Right renal cortex interstitium (tissue), 3 donors: ENCODE data around the gene PGP. TPM values are rescaled to one million over a fixed set of nuclear protein-coding genes. Genes with fewer than 3 reads are reported as not detected.

Experiments used
- DNase-seq, 3 donors: peaks; one replicate each; pipeline ENCODE4 v3.0.0-alpha.2; 2013; ENCODE audit warnings: low read depth in 3 of 3, low spot score in 2 of 3
- polyA plus RNA-seq, 3 donors: library from polyadenylated mRNA; unstranded; fragments of 120-200 nt; gene quantifications; one replicate each; pipeline ENCODE4 v1.2.1, GENCODE V29; 2013; ENCODE audit not compliant: insufficient read length in 3 of 3

The PGP gene
- polyA plus RNA-seq, 3 donors: 10.1 to 14.5 (median 12.9) TPM

- peak; percentile 88 to 98 (median 94) for DNase-seq
Observed at GRCh38 chr16:2223221-2223941, 8.7 kb upstream of the PGP start, which contains the start of gene E4F1. Gene E4F1, plus strand, starts transcription at chr16:2223591. Its CDS starts 23 bp downstream, at chr16:2223614.

GRCh38 chr16:2216330-2216729 lies 1.7 kb upstream of the PGP start:
- no peak for DNase-seq

- DNase-seq: no peak
Observed at GRCh38 chr16:2213817-2214718, 572 bp downstream of the PGP start.

- no peak for DNase-seq
Observed at GRCh38 chr16:2212362-2213324, 2.0 kb downstream of the PGP start.

GRCh38 chr16:2211923-2212347 lies 2.7 kb downstream of the PGP start:
- DNase-seq: no peak

- DNase-seq: no peak
Observed at GRCh38 chr16:2210386-2211365, 4.0 kb downstream of the PGP start, which contains the start of gene BRICD5. Gene BRICD5, minus strand, starts transcription at chr16:2210863. Its CDS starts 30 bp downstream, at chr16:2210833.

GRCh38 chr16:2210009-2210332 lies 4.7 kb downstream of the PGP start:
- DNase-seq: no peak

- no peak for DNase-seq
Observed at GRCh38 chr16:2209258-2210008, 5.2 kb downstream of the PGP start.

GRCh38 chr16:2208772-2209171 lies 5.9 kb downstream of the PGP start:
- no peak for DNase-seq

- DNase-seq: no peak
Observed at GRCh38 chr16:2208308-2208707, 6.3 kb downstream of the PGP start.

GRCh38 chr16:2207872-2208271 lies 6.8 kb downstream of the PGP start:
- no peak for DNase-seq

- DNase-seq: no peak
Observed at GRCh38 chr16:2206780-2207433, 7.7 kb downstream of the PGP start.

GRCh38 chr16:2206420-2206779 lies 8.2 kb downstream of the PGP start:
- no peak for DNase-seq

- no peak for DNase-seq
Observed at GRCh38 chr16:2205967-2206313, 8.7 kb downstream of the PGP start.

GRCh38 chr16:2205104-2205966 lies 9.3 kb downstream of the PGP start, which contains the start of gene MLST8:
Gene MLST8, plus strand, starts transcription at chr16:2205454. Its CDS starts 632 bp downstream, at chr16:2206086.
- DNase-seq: peak in 2 of 3 donors; percentile 76 to 77

- DNase-seq: no peak
Observed at GRCh38 chr16:2204416-2205103, 10.1 kb downstream of the PGP start.
